GDM1 (cell line): Measurements from ENCODE around the gene STAMBP.
"Not testable (repeated sequence)": the region's sequence is repeated elsewhere in the genome, so short reads cannot be mapped to it uniquely, and the experiment has no call there.

Experiments
- DNase-seq: peaks from one replicate; lab custom pipeline; 2025; lab: John Stamatoyannopoulos, UW

Gene STAMBP

DNA sequence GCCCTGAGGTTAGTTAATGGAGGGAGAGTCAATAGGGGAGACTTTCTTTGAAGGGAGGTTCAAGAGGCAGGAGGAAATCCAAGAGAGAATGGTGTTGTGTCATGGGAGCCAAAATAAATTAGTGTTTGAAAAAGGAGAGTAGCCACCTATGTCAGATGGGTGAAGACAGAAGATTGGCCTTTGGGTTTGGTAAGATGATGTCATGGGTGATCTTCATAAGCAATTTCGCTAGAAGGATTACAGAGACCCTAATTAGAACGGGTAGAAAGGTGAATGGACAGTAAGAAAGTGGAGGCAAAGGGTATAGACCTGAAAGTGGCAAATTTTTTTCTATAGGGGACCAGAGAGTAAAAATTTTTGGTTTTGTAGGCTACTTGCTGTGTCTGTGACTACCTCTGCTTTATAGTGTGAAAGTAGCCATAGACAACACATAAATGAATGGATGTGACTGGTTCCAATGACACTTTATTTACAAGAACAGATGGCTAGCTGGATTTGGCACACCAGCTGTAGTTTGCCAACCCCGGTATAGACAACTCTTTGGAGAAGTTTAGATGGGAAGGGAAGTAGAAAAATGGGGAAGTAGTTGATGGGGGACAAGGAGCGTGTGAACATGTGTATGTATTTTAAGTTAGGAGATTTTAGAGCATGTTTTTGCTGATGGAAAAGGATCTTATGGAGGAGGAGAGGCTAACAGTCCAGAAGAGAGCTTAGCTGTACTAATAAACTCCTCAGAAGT is 9.3 kb downstream of the STAMBP start:
- DNase-seq, result peak; percentile 22

DNA sequence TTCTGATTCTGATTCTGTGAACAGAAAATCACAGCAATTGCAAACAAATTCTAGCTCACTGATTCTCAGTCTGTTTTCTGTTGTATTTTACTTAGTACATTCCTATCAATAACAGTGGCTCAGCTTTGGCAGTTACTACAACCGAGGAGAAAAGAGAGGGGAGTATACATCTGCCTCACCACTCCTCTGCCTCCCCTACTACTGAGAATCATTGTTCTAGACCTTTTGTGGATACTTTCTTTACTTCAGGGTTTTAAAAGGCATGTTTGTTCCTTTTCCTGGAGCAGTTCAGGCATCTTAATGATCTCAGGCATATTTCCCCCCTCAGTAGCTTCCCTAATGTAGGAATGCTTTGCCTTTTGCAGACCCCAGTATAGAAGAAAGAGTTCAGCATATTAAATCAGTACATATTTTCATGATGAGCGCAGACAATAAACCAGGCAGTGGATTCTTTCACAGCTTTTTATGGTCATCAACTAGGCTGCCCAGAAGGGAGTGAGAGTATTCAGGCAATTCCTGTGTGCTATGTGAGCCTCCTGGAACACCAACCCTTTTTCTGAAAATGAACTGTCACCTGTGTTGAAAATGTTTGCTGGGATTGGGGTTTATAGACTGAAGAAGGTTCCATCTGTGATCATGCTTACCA is 10.3 kb downstream of the STAMBP start:
- no peak for DNase-seq

DNA sequence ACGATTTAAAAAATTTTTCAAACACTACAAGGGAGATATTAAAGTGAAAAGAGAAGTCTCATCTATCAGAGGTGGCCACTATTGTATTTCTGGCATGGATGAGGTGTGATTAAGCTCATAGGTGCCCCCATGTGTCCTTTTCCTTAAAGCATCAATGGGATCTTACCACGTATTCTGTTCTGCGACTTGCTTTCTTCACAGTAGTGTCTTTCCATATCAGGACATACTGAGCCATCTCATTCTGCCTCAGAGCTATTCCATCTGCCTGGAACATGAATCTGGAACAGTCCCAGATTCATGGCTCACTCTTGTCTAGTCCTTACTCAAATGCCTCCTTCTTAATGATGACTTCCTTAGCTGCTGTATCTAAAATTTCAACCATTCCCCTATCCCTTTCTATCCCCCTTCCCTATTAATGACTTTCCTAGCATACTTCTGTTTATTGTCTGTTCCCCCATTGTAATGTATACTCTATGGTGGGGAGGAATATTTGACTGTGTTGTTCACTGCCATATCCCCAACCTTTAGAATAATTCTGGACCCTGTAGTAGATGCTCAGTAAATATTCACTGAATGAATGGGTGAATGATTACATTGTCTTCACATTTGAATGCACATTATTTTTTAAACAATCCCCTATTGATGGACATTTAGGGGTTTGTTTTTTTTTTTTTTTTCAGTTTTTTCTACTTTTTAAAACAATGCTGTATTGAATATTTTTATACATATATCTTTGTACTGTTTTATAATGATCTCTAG is 11.1 kb downstream of the STAMBP start:
- no peak for DNase-seq

DNA sequence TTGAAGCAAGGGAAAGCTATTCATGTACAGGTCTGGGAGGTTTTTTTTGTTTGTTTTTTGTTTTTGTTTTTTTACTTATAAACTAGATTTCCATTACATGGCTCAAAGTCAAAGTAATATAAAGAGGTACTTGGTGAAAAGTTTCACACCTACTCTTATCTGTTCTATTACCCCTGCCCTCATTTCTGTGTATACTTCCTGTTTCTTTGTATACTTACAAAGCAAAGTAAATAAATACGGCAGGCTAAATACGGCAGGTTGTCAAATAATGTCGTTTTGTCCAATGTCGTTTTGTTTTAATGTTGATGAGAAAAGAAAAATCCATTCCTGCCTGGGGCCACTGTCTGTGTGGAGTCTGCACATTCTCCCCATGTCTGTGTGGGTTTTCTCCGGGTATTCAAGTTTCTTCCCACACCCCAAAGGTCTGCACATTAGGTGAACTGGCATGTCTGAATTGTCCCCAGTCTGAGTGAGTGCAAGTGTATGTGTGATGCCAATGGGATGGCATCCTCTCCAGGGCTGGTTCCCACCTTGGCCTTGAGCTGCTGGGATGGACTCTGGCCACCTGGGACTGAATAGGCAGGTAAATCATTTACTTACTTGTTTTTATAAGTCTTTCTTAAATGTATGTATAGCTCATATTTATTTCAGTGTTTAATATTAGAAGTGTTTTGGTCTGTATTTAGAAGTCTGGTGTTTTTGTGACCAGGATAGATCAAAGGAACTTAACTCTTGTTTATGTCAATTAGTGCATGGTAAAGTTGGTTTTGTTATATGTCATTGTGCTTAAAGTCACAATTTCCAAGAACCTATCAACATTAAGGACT is 13.4 kb downstream of the STAMBP start:
- DNase-seq, result no peak

DNA sequence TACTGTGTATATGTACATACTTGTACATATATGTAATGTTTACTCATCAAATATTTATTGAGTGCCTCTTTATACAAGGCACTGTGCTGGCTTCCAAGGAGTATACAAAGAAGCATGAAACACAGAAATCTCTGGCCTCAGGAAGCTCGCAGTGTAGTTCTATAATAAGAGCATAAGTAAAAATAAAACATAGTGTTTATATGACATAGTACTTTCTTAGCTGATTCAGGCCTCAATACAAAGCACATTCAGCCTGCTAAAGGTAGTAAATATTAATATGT is 13.9 kb downstream of the STAMBP start:
- no peak for DNase-seq

DNA sequence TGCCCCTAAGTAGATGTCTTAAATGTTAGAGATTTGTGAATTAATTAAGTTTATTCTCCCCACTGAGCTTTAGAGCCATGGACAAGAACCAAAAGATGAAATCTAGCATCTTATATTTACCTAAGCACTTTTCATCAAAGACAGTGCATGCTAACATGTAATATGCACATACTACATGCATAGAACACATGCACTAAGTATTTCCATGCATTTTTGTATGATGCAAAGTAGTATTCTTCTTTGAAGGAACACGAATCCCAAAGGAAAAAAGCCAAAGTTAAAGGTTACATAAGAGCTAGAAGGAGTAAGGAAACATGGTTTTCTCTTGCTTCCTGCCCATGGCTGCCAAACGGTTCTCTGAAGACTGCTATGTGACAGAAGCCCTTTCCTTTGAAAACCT is 15.3 kb downstream of the STAMBP start:
- DNase-seq, result no peak

DNA sequence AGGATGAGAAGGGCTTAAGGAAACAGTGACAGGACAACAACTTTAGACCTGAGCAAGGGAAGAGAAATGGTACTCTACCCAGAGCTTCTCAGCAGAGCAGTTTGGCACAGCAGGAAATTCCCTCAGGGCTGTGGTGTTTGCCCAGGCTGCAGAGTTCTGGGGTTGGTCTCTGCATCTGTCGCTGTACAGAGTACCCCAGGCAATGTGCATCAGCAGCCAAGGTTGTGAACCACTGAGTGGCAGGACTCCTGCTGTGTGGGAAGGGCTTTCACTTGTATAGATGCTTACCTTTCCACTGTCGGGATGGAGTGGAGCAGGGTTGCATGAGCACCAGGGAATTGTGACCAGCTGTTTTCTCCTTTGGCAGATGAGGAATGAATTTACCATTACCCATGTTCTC is 21.2 kb downstream of the STAMBP start:
- no peak for DNase-seq

DNA sequence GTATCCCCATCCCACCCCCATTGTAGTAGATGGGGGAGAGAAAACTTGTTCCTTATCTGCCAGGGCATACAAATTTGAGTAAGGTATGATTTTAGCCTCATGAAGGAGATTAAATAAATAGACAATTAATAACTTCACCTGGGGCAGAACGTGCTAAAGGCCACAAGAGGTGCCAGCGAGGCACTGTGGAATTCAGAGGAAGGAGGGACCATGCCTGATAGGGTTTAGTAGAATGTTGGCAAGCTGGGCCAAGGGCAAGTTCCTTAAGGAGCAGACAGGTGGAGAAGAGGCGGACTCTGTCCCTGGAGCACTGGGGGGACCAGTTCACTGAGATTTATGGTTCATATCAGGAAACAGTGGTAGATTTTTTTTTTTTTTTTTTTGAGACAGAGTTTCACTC is 22.5 kb downstream of the STAMBP start:
- DNase-seq, result no peak

DNA sequence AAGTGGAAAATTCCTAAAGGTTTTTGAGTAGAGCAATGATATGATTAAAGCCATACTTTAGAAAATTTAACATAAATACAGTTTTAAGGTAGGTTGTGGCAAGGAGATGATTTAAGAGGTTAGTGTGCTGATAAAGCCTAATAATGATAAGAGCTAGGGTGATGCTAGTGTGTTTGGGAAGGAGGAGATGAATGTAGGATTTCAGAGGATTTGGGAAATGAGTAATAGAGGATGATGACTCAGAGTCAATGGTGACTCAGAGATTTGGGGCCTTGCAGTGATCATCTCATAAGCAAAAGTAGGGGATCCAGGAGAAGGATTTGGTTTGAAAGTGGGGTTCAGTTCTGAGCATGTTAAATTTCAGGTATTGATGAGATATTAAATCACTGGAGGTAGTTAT is 23.3 kb downstream of the STAMBP start:
- DNase-seq, result no peak

DNA sequence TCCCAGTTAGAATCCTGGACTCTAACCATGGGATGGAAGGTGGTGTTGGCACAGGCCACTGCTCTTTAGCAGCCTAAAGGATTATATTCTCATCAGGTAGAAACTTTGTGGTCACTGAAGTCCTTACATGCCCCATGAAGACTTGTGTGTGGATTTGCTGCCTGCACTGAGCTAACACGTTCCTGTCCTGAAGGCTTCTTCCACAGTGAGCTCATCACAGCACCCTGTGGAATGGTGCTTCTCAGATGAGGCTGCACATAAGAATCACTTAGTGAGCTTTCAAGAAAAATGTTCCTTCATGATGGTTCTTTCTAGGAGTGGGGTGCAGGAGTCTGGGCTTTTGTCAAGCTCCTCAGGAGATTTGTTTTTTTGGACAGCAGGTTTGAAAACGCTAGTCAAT is 26.8 kb downstream of the STAMBP start:
- DNase-seq, result no peak

DNA sequence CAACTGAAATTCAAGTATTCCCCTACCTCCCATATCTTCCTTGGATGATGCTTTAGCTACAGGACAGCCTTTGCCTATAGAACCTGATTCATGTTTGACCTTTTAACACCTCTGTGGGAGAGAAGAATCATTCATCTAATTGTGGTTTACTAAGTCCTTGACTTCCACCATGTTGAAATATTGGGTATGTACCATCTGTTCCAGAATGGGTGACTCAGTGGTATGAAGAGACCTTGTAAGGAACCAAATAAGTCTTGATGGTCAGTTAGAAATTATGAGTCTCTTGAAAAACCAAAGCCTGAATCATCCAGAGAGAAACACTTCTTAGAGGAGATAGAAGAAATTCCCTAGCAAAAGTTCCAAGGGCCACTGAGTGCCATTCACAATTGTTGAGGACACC is 27.5 kb downstream of the STAMBP start:
- DNase-seq, result no peak

DNA sequence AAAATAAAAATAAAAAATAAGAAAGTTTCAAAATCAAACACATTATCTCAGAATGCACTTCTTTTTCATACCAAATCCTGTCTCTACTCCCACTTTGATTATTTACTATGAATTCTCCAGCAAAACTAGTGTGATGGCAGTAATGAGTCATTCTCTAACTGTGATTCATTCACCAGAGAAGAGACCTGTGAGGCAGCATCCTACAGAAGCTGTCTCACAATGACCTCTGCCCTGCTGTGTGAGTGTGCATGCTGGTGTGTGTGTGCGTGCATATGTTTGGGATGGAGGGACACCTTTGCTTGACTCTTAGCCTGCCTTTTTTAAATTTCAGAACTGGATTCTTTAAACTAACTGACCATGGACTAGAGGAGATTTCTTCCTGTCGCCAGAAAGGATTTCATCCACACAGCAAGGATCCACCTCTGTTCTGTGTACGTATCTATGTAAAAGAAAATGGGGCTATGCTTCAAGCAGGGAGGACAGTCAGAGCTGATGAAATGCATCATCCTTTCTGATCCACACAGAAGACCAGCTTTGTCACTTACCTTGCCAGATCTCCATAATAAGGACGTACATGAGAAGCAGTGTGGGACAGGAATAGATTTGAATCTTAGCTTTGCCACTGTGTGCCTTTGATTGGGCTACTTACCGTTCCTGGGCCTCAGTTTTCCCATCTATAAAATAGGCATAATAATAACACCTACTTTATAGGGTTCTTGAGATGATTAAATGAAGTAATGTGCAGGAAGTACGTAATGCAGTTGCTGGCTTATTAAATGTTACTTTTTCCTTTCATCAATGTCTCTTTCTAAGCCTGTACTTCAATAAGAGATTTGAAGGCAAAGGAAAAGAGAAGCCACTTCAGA is 31.2 kb downstream of the STAMBP start:
- DNase-seq, result no peak

DNA sequence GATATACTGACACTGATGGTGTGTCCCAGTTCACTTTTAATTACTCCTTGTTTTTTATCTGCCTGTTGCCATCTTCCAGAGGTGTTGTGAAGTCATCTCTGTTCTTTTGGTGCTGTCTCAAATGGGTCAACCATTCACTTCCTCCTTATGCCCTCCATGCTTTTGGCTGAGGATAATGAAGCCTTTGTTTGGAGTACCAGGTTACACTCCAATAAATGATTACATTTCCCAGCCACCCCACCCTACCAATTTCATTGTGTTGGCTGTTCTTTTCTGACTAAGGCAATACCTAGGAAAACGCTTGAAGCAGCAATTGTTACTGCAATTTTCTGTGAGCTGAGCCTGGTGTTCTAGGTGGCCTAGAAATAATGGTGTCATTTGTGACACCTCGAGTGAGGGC is 34.2 kb downstream of the STAMBP start:
- DNase-seq, result no peak

DNA sequence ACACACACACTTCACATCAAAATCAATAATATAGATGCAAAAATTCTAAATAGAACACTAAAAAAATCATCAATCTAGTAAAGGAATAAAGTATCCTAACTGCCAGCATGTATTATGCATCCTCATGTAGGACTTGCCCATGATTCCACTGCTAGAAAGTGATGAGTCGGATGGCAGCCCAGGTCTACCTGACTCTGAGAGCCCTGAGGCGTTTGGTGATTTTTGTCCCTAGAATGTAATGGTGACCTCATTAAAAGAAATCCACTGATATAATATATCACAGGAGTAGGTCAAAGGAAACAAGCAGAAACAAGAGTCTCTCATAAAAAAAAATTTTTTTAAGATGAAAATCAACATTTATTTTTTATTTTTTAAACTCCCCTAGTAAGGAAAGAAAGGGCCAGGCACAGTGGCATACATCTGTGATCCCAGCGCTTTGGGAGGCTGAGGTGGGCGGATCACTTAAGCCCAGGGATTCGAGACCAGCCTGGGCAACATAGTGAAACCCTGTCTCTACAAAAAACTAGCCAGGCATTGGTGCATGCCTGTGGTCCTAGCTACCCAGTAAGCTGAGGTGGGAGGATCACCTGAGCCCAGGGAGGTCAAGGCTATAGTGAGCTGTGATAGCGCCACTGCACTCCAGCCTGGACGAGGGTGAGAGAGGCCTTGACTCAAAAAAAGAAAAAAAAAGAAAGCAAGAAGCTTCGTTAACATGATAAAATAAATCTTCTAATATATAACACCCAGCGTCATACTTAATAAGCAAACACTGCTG is 39.6 kb downstream of the STAMBP start:
- DNase-seq, result no peak

DNA sequence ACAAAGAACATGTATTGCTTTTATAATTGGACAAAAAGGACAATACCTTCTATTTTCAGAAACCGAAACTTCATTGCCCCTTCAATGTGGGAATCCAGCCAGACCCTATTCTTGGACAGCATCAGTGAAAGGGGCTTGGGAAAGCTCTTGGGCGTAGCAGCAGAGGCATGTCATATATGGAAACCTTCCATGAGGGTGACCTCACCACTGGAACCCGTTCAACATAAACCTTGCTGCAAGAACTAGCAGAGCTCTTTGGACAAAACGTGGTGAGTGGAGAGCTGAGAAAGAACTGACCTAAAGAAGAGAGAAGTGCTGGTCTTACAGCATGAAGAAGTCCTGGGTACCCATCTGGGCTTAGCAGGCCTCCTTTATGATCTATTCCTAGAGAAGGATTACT is 41.3 kb downstream of the STAMBP start:
- no peak for DNase-seq

DNA sequence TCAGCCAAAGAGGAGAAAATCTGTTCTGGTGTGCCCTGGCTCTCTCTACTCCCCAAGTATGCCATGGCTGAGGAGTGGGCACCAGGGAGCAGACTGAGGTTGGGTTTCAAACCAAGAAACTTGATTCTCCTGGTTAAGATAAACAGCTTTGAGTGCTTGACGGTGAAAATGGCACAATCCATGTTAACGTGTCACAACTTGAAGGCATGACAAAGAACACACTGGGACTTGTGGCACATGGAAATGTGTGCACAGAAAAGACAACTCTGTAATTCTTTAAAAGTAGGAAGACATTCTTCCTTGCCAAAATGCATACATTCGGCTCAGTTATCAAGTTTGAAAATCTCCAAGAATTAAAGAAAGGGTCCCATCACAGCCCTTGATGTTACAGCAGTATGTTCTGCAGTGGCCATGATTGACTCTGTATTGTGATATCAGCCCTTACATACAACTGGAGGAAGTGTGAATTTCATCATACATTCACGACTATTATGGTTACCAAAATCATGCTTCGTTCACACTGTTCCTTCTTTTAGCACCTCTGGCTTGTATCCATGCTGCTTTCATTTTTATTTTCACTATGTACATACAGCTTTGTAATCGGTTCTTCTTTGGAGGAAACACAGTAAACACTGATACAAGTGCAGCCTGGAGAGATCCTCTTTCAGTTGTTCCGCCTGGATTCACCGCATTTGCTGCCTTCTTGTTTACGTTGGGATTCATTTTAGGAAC is 48.5 kb downstream of the STAMBP start:
- DNase-seq, result no peak

DNA sequence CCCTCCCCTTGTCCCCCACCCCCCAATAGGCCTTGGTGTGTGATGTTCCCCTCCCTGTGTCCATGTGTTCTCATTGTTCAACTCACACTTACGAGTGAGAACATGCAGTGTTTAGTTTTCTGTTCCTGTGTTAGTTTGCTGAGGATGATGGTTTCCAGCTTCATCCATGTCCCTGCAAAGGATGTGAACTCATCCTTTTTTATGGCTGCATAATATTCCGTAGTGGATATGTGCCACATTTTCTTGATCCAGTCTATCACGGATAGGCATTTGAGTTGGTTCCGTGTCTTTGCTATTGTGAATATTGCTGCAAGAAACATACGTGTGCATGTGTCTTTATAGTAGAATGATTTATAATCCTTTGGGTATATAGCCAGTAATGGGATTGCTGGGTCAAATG is 49.2 kb downstream of the STAMBP start:
- not testable (repeated sequence) for DNase-seq

DNA sequence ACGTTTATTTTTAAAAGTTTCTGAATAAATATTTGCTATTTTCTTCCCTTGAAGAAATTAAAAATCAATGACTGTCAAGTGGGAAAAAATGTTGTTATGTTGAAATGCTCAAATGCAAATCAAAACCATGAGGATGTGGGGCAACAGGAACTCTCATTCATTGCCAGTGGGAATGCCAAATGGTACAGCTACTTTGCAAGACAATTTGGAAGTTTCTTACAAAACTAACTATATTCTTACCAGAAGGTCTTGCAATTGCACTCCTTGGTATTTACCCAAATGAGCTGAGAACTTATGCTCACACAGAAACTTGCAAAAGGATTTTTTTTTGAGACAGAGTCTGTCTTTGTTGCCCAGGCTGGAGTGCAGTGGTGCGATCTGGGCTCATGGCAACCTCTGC is 56.6 kb downstream of the STAMBP start:
- no peak for DNase-seq

DNA sequence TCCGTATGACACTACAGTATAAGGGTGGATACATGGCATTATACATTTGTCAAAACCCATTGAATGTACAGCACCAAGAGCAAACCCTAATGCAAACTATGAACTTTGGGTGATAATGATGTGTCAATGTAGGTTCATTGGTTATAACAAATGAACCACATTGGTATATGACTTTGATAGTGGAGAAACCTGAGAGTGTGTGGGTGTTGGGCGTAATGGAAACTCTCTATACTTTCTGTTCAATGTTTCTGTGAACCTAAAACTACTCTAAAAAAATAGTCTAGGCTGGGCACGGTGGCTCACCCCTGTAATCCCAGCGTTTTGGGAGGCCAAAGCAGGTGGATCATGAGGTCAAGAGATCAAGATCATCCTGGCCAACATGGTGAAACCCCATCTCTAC is 57.6 kb downstream of the STAMBP start:
- DNase-seq, result no peak
